Testis (tissue), 5 donors: ENCODE measurements around the gene BMPR1A. TPM values are rescaled to one million over a fixed set of nuclear protein-coding genes. Genes with fewer than 3 reads are reported as not detected.

Experiments
- DNase-seq: peaks from one replicate; pipeline ENCODE4 v3.0.0-alpha.2; 2019
- H3K27ac ChIP-seq, 2 donors: fragments of 200-600 bp; sonication (generic); one replicate each; pipeline ENCODE4 v1.5.1; 2019
- H3K27me3 ChIP-seq: fragments of 200-600 bp; sonication (generic); one replicate; pipeline ENCODE4 v1.5.1; 2019
- H3K36me3 ChIP-seq: fragments of 200-600 bp; sonication (generic); one replicate; pipeline ENCODE4 v1.5.1; 2017; ENCODE audit warnings: low read depth; ENCODE audit errors: missing control alignments
- H3K4me1 ChIP-seq: fragments of 200-600 bp; sonication (generic); one replicate; pipeline ENCODE4 v1.5.1; 2019
- H3K4me3 ChIP-seq, 2 donors: fragments of 200-600 bp; sonication (generic); one replicate each; pipeline ENCODE4 v1.5.1; 2017 to 2019
- H3K9me3 ChIP-seq: fragments of 200-600 bp; sonication (generic); one replicate; pipeline ENCODE4 v1.5.1; 2017
- CTCF ChIP-seq, 3 experiments: fragments of 450-650 bp in 2 of 3; fragments of 200-600 bp in 1 of 3; sonication (generic) in 1 of 3; IDR thresholded peaks; one replicate each; pipeline ENCODE4 v1.5.1; 2016 to 2019; ENCODE audit warnings: antibody characterized with exemption in 3 of 3, mild to moderate bottlenecking in 2 of 3, moderate library complexity in 1 of 3
- POLR2A ChIP-seq: fragments of 450-650 bp; IDR thresholded peaks from one replicate; pipeline ENCODE4 v1.6.1; 2017; ENCODE audit warnings: antibody characterized with exemption, mild to moderate bottlenecking, moderate library complexity
- WGBS, 2 donors: methylation state at CpG; one replicate each; pipeline ENCODE4 v1.1.5; 2018; 5-methylcytosine and 5-hydroxymethylcytosine counted together
- intact Hi-C: fragments of 100-400 bp; cut with DNase I; formaldehyde crosslinking; loops from one replicate; pipeline ENCODE4 v1.15.1; 2023; ENCODE audit warnings: low total_unique reads
- long read RNA-seq, 2 donors: transcript quantifications; one replicate each; lab custom pipeline, GENCODE V29; 2026
- polyA plus RNA-seq: library from polyadenylated mRNA; stranded (reverse); fragments of 350-450 nt; fragmentation: Illumina TruSeq; extraction: RNeasy Lipid Tissue Mini Kit (QIAGEN cat#74804); gene quantifications from one replicate; pipeline ENCODE4 v1.2.3, GENCODE V29; 2014; ENCODE audit warnings: low read depth, low replicate concordance; ENCODE audit not compliant: insufficient read depth
- total RNA-seq, 2 donors: library from RNA; depleted of rRNA; stranded (reverse); fragments of >200 nt; gene quantifications; one replicate each; pipeline ENCODE4 v1.2.3, GENCODE V29; 2016

Gene BMPR1A
- total RNA-seq (10 to 100 TPM; 42.6 to 51.1 TPM), polyA plus RNA-seq (19.5 TPM)
- long read RNA-seq, donor 1, full-length matches to known transcripts, result 12 of 46 reads
- long read RNA-seq, donor 1, partial matches to known transcripts, result 34 of 46 reads
- long read RNA-seq, donor 1, other reads (novel, unspliced or antisense), result 0 of 46 reads
- long read RNA-seq, donor 2, full-length matches to known transcripts, result 2 of 7 reads
- long read RNA-seq, donor 2, partial matches to known transcripts, result 5 of 7 reads
- long read RNA-seq, donor 2, other reads (novel, unspliced or antisense), result 0 of 7 reads

GRCh38 chr10:86756511-86757112 is at the start of gene BMPR1A:
Gene BMPR1A, plus strand, starts transcription at chr10:86756619. Its CDS starts 119,400 bp downstream, at chr10:86876019.
- H3K9me3 ChIP-seq, result no peaks in the 10 kb centered on the region
- no peaks in the 10 kb centered on the region for H3K27me3 ChIP-seq
- H3K36me3 ChIP-seq, result no peaks in the 10 kb centered on the region
- intact Hi-C loops, result no loop called here
- peak within 1 kb of the TSS; percentile 98 to 99 for H3K27ac ChIP-seq
- peaks cover 22% of the 10 kb centered on the region for H3K4me1 ChIP-seq
- no peak for DNase-seq
- peak within 1 kb of the TSS; percentile 92 to 96 for H3K4me3 ChIP-seq
- WGBS, 2 donors, result 0 to 1% methylated on average over 19 to 32 of the region's 85 CpGs
- TF ChIP-seq POLR2A (no peak), CTCF (IDR thresholded peaks at IDR 0.05) (no peak)

- DNase-seq, result no peak
- no peak overlapping the region for H3K4me3 ChIP-seq
- no peaks in the 10 kb centered on the region for H3K9me3 ChIP-seq
- no peaks in the 10 kb centered on the region for H3K27me3 ChIP-seq
- no peak for TF ChIP-seq POLR2A
- TF ChIP-seq CTCF (IDR thresholded peaks at IDR 0.05), result no peak
- WGBS, 2 donors, result 90 to 95% methylated on average over 1 of the region's 1 CpG
- H3K4me1 ChIP-seq, result peaks cover 5% of the 10 kb centered on the region
- H3K36me3 ChIP-seq, result no peaks in the 10 kb centered on the region
- intact Hi-C loops, result no loop called here
- no peak overlapping the region for H3K27ac ChIP-seq
Observed at GRCh38 chr10:86706977-86707376, 49.4 kb upstream of the BMPR1A start.

GRCh38 chr10:86707505-86707904 is 48.9 kb upstream of the BMPR1A start:
- no peak overlapping the region for H3K4me3 ChIP-seq
- 80 to 84% methylated on average over 2 to 4 of the region's 4 CpGs for WGBS, 2 donors
- no peak for DNase-seq
- peaks cover 11% of the 10 kb centered on the region for H3K4me1 ChIP-seq
- intact Hi-C loops, result no loop called here
- no peak overlapping the region for H3K27ac ChIP-seq
- no peaks in the 10 kb centered on the region for H3K27me3 ChIP-seq
- TF ChIP-seq POLR2A (no peak), CTCF (IDR thresholded peaks at IDR 0.05) (no peak)
- H3K9me3 ChIP-seq, result no peaks in the 10 kb centered on the region
- H3K36me3 ChIP-seq, result no peaks in the 10 kb centered on the region

GRCh38 chr10:86708068-86708782 is 48.2 kb upstream of the BMPR1A start:
- Histone ChIP-seq H3K36me3 (no peaks in the 10 kb centered on the region), H3K4me1 (peaks cover 11% of the 10 kb centered on the region), H3K9me3 (no peaks in the 10 kb centered on the region), H3K27me3 (no peaks in the 10 kb centered on the region), H3K4me3 (no peak overlapping the region), H3K27ac (no peak overlapping the region)
- TF ChIP-seq POLR2A (no peak), CTCF (IDR thresholded peaks at IDR 0.05) (no peak)
- no peak for DNase-seq
- intact Hi-C loops, result no loop called here
- 92 to 93% methylated on average over 5 to 8 of the region's 8 CpGs for WGBS, 2 donors
